ENCODE results near the gene RSU1. TPM values are rescaled to one million over a fixed set of nuclear protein-coding genes. Genes with fewer than 3 reads are reported as not detected.
A peak's percentile ranks its signal among the peaks of the same experiment; 100 is the strongest.

Gene RSU1
- total and polyA plus RNA-seq, 10 of the 15 experiments (the other 5 are each of a cell fraction or from before 2014, with no cell fraction given) = 49.2 to 139 (median 81.3) TPM

DNA sequence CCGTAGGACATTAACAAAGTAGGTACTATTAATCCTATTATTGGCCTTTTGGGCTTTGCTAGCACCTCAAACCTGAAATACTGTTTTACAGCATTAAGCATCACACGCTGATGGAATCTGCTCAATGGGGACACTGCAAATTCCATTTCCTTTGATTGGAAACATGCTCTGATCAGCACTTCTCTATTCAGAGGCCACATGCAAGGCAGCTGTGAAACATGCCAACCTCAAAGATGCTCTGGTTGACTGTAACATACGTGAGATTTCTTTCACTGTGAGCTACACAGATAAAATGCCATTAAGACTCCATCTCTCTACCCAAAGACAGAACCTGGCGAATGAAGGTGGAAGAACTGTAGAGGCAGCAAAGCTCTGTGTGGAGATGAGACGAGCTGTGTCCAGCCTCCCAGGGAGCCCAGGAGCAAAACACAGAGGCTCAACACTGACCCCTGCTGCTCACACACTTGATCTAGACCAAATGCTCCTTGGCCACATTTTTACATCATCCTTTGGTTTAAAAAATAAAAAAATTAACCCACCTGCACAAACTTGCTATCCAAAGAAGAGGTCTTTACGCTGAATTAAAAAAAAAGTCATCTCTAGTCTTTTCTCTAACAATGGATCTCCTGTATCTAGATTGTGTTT lies 8.0 kb downstream of the RSU1 start (continued):
- TF ChIP-seq LARP7 (IDR thresholded peaks at IDR 0.05) = no peak
- TF ChIP-seq, protein P1, sequence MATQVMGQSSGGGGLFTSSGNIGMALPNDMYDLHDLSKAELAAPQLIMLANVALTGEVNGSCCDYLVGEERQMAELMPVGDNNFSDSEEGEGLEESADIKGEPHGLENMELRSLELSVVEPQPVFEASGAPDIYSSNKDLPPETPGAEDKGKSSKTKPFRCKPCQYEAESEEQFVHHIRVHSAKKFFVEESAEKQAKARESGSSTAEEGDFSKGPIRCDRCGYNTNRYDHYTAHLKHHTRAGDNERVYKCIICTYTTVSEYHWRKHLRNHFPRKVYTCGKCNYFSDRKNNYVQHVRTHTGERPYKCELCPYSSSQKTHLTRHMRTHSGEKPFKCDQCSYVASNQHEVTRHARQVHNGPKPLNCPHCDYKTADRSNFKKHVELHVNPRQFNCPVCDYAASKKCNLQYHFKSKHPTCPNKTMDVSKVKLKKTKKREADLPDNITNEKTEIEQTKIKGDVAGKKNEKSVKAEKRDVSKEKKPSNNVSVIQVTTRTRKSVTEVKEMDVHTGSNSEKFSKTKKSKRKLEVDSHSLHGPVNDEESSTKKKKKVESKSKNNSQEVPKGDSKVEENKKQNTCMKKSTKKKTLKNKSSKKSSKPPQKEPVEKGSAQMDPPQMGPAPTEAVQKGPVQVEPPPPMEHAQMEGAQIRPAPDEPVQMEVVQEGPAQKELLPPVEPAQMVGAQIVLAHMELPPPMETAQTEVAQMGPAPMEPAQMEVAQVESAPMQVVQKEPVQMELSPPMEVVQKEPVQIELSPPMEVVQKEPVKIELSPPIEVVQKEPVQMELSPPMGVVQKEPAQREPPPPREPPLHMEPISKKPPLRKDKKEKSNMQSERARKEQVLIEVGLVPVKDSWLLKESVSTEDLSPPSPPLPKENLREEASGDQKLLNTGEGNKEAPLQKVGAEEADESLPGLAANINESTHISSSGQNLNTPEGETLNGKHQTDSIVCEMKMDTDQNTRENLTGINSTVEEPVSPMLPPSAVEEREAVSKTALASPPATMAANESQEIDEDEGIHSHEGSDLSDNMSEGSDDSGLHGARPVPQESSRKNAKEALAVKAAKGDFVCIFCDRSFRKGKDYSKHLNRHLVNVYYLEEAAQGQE (IDR thresholded peaks at IDR 0.05; ENCODE audit: low read depth, low read length) = no peak
- TF ChIP-seq BRCA1 (IDR thresholded peaks at IDR 0.05; ENCODE audit: low read depth, low read length) = no peak
- TF ChIP-seq, protein P2, sequence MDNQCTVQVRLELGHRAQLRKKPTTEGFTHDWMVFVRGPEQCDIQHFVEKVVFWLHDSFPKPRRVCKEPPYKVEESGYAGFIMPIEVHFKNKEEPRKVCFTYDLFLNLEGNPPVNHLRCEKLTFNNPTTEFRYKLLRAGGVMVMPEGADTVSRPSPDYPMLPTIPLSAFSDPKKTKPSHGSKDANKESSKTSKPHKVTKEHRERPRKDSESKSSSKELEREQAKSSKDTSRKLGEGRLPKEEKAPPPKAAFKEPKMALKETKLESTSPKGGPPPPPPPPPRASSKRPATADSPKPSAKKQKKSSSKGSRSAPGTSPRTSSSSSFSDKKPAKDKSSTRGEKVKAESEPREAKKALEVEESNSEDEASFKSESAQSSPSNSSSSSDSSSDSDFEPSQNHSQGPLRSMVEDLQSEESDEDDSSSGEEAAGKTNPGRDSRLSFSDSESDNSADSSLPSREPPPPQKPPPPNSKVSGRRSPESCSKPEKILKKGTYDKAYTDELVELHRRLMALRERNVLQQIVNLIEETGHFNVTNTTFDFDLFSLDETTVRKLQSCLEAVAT (IDR thresholded peaks at IDR 0.05) = no peak
- TF ChIP-seq STAT1 (conservative IDR thresholded peaks at IDR 0.05) = no peak
- no peak for TF ChIP-seq EED (IDR thresholded peaks at IDR 0.05; ENCODE audit: low read depth)
- TF ChIP-seq HDGF (IDR thresholded peaks at IDR 0.05) = 0 out of 2 replicates have a peak, but pooled peaks have one; percentile 49
- TF ChIP-seq GATAD2B (conservative IDR thresholded peaks at IDR 0.05; ENCODE audit: low read depth) = no peak
- no peak for TF ChIP-seq MEF2B (IDR thresholded peaks at IDR 0.05; ENCODE audit: partially characterized antibody, poor library complexity, severe bottlenecking)
- no peak for TF ChIP-seq EZH2 (IDR thresholded peaks at IDR 0.05; ENCODE audit: borderline replicate concordance, control insufficient read depth, low read depth, low read length)
- TF ChIP-seq, protein P3, sequence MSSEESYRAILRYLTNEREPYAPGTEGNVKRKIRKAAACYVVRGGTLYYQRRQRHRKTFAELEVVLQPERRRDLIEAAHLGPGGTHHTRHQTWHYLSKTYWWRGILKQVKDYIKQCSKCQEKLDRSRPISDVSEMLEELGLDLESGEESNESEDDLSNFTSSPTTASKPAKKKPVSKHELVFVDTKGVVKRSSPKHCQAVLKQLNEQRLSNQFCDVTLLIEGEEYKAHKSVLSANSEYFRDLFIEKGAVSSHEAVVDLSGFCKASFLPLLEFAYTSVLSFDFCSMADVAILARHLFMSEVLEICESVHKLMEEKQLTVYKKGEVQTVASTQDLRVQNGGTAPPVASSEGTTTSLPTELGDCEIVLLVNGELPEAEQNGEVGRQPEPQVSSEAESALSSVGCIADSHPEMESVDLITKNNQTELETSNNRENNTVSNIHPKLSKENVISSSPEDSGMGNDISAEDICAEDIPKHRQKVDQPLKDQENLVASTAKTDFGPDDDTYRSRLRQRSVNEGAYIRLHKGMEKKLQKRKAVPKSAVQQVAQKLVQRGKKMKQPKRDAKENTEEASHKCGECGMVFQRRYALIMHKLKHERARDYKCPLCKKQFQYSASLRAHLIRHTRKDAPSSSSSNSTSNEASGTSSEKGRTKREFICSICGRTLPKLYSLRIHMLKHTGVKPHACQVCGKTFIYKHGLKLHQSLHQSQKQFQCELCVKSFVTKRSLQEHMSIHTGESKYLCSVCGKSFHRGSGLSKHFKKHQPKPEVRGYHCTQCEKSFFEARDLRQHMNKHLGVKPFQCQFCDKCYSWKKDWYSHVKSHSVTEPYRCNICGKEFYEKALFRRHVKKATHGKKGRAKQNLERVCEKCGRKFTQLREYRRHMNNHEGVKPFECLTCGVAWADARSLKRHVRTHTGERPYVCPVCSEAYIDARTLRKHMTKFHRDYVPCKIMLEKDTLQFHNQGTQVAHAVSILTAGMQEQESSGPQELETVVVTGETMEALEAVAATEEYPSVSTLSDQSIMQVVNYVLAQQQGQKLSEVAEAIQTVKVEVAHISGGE (CRISPR knock-in tag; IDR thresholded peaks at IDR 0.05) = no peak
- TF ChIP-seq, protein P4, sequence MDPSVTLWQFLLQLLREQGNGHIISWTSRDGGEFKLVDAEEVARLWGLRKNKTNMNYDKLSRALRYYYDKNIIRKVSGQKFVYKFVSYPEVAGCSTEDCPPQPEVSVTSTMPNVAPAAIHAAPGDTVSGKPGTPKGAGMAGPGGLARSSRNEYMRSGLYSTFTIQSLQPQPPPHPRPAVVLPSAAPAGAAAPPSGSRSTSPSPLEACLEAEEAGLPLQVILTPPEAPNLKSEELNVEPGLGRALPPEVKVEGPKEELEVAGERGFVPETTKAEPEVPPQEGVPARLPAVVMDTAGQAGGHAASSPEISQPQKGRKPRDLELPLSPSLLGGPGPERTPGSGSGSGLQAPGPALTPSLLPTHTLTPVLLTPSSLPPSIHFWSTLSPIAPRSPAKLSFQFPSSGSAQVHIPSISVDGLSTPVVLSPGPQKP (IDR thresholded peaks at IDR 0.05; ENCODE audit: low read depth, low read length) = no peak
- TF ChIP-seq NR2C2 (IDR thresholded peaks at IDR 0.05; ENCODE audit: borderline replicate concordance, control insufficient read depth, insufficient read length, low read depth) = no peak
